Tibial nerve (tissue), 4 donors: Measurements from ENCODE around the gene KRT73. TPM values are rescaled to one million over a fixed set of nuclear protein-coding genes. Genes with fewer than 3 reads are reported as not detected.

Experiments used
- DNase-seq, 2 donors: peaks; one replicate each; pipeline ENCODE4 v3.0.0-alpha.2; 2019; ENCODE audit warnings: low spot score in 2 of 2
- H3K27ac ChIP-seq, 4 donors: fragments of 200-600 bp; sonication (generic) in 3 of 4; one replicate each; pipeline ENCODE4 v1.5.1; 2017 to 2019; ENCODE audit warnings: mild to moderate bottlenecking in 1 of 4
- H3K27me3 ChIP-seq, 2 donors: fragments of 200-600 bp; sonication (generic) in 1 of 2; one replicate each; pipeline versions ENCODE4 v1.5.1 to v1.6.0; 2017 to 2019
- H3K36me3 ChIP-seq, 3 donors: fragments of 200-600 bp; sonication (generic); one replicate each; pipeline ENCODE4 v1.5.1; 2018 to 2019
- H3K4me1 ChIP-seq, 4 donors: fragments of 200-600 bp; sonication (generic) in 3 of 4; one replicate each; pipeline ENCODE4 v1.5.1; 2017 to 2019
- H3K4me3 ChIP-seq, 4 donors: fragments of 200-600 bp; sonication (generic) in 3 of 4; one replicate each; pipeline ENCODE4 v1.5.1; 2017 to 2019; ENCODE audit warnings: mild to moderate bottlenecking in 1 of 4, moderate library complexity in 1 of 4
- H3K9me3 ChIP-seq, 4 donors: fragments of 200-600 bp; sonication (generic) in 3 of 4; one replicate each; pipeline ENCODE4 v1.5.1; 2017 to 2019
- EP300 ChIP-seq, 2 donors: sonication (generic); formaldehyde crosslinking; IDR thresholded peaks; one replicate each; pipeline ENCODE4 v1.6.1; 2017; ENCODE audit warnings: antibody characterized with exemption in 2 of 2, mild to moderate bottlenecking in 1 of 2
- POLR2A ChIP-seq, 2 donors: fragments of 450-650 bp; IDR thresholded peaks; one replicate each; pipeline ENCODE4 v1.6.1; 2017; ENCODE audit warnings: antibody characterized with exemption in 2 of 2, mild to moderate bottlenecking in 2 of 2, moderate library complexity in 2 of 2
- WGBS, 2 donors: methylation state at CpG; one replicate each; pipeline ENCODE4 v1.1.5; 2018; 5-methylcytosine and 5-hydroxymethylcytosine counted together
- total RNA-seq, 4 donors: library from RNA; depleted of rRNA; stranded (reverse); fragments of >200 nt; gene quantifications; one replicate each; pipeline ENCODE4 v1.1.0, GENCODE V29; 2016
- TF ChIP-seq, protein P1 (sequence below), 5 experiments: fragments of 200-600 bp in 3 of 5; fragments of 450-650 bp in 2 of 5; sonication (generic) in 3 of 5; IDR thresholded peaks; one replicate each; pipeline ENCODE4 v1.5.1; 2016 to 2019; ENCODE audit warnings: antibody characterized with exemption in 5 of 5, mild to moderate bottlenecking in 3 of 5, moderate library complexity in 2 of 5

The KRT73 gene
- total RNA-seq, 4 donors from 2014 or later = not detected

DNA sequence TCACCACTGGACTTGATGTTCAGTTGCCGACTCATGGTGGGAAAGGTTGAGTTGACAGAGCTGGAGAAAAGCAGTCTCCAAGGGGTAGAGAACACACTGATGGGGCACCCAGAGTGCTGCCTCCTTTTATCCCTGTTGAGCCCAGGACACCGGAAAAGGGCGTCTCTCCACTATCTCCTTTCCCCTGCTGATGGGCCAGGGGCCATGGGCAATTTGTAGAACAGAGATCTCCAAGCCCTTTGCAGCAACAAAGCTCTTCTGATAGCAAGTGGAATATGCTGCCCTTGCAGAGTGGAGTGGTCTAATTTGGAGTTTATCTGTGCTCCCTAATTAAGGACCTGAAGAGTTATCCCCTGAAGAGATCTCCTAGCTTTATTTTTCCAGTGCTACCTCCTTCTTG is 44.6 kb downstream of the KRT73 start, which contains the start of gene KRT74:
Gene KRT74 (minus strand): TSS at position 101 of the 400 bp plus-strand sequence. CDS start 66 bp downstream, at position 35.
- no peaks in the 10 kb centered on the region for H3K4me1 ChIP-seq
- DNase-seq = no peak
- WGBS, 2 donors = 72 to 94% methylated on average over 3 of the region's 3 CpGs
- no peak for TF ChIP-seq EP300 (IDR thresholded peaks at IDR 0.05)
- no peaks in the 10 kb centered on the region for H3K36me3 ChIP-seq
- no peak within 1 kb of the TSS for H3K4me3 ChIP-seq
- H3K9me3 ChIP-seq = no peaks in the 10 kb centered on the region
- peaks cover 0 to 4% of the 10 kb centered on the region in 2 donors for H3K27me3 ChIP-seq
- no peak within 1 kb of the TSS for H3K27ac ChIP-seq

DNA sequence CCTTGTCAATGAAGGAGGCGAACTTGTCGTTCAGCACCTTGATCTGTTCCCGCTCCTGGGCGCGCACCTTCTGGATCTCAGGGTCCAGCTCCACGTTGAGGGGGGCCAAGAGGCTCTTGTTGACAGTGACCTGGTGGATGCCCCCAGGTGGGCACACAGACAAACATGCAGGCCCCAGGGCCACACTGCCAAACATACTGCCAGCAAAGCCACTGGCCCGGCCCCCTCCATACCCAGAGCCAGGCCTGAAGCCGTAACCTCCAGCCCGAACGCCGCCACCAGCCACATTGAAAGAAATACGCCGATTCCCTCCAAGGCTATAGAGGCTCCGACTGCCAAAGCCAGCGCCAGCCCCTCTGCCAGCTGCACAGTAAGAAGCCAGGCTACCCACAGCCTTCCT is 45.1 kb downstream of the KRT73 start:
- Histone ChIP-seq H3K4me3 (no peak overlapping the region), H3K9me3 (no peaks in the 10 kb centered on the region), H3K4me1 (no peaks in the 10 kb centered on the region), H3K36me3 (no peaks in the 10 kb centered on the region), H3K27ac (no peak overlapping the region), H3K27me3 (peaks cover 0 to 4% of the 10 kb centered on the region in 2 donors)
- DNase-seq = no peak
- TF ChIP-seq EP300 (IDR thresholded peaks at IDR 0.05) = no peak
- TF ChIP-seq POLR2A (IDR thresholded peaks at IDR 0.05) = no peak
- TF ChIP-seq, protein P1, sequence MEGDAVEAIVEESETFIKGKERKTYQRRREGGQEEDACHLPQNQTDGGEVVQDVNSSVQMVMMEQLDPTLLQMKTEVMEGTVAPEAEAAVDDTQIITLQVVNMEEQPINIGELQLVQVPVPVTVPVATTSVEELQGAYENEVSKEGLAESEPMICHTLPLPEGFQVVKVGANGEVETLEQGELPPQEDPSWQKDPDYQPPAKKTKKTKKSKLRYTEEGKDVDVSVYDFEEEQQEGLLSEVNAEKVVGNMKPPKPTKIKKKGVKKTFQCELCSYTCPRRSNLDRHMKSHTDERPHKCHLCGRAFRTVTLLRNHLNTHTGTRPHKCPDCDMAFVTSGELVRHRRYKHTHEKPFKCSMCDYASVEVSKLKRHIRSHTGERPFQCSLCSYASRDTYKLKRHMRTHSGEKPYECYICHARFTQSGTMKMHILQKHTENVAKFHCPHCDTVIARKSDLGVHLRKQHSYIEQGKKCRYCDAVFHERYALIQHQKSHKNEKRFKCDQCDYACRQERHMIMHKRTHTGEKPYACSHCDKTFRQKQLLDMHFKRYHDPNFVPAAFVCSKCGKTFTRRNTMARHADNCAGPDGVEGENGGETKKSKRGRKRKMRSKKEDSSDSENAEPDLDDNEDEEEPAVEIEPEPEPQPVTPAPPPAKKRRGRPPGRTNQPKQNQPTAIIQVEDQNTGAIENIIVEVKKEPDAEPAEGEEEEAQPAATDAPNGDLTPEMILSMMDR (IDR thresholded peaks at IDR 0.05) = no peak
- WGBS, 2 donors = 95 to 96% methylated on average over 11 to 13 of the region's 15 CpGs

DNA sequence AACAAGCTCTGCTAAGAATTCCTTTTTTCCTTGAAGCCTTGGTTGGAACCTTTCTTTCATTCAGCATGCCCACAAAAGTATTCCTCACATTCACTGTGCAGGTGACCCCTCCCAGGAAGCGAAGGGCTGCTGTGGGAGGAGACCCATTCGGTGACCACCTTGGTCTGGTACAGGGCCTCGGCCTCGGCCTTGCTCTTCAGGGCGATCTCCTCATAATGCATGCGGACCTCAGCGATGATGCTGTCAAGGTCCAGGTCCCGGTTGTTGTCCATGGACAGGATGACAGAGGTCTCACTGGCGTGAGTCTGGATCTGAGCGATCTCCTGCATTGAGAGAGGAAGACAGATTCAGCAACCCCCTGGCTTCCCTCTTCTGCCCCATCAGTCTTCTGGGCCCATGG is 47.8 kb downstream of the KRT73 start:
- H3K27ac ChIP-seq = no peak overlapping the region
- no peak overlapping the region for H3K4me3 ChIP-seq
- H3K9me3 ChIP-seq = no peaks in the 10 kb centered on the region
- 91 to 94% methylated on average over 10 of the region's 10 CpGs for WGBS, 2 donors
- H3K27me3 ChIP-seq = peaks cover 0 to 11% of the 10 kb centered on the region in 2 donors
- TF ChIP-seq, protein P1 (IDR thresholded peaks at IDR 0.05) = no peak
- H3K4me1 ChIP-seq = no peaks in the 10 kb centered on the region
- H3K36me3 ChIP-seq = no peaks in the 10 kb centered on the region
- DNase-seq = no peak

DNA sequence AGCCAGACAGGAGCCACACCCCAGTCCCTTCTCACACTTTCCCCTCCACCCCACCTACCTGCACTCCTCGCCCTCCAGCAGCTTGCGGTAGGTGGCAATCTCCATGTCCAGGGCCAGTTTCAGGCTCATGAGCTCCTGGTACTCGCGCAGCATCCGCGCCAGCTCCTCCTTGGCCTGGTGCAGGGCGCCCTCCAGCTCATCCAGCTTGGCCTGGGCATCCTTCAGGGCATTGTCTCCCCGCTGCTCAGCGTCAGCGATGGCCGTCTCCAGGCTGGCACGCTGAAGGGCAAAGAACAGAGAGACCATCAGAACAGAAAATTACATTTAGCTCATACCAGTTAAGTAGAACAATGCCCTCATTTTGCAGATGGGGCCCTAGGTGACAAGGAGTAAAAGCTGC is 50.2 kb downstream of the KRT73 start:
- TF ChIP-seq, protein P1 (IDR thresholded peaks at IDR 0.05) = no peak
- no peak for TF ChIP-seq POLR2A (IDR thresholded peaks at IDR 0.05)
- no peak for TF ChIP-seq EP300 (IDR thresholded peaks at IDR 0.05)
- Histone ChIP-seq H3K36me3 (no peaks in the 10 kb centered on the region), H3K9me3 (no peaks in the 10 kb centered on the region), H3K4me1 (no peaks in the 10 kb centered on the region), H3K27ac (no peak overlapping the region), H3K27me3 (peaks cover 0 to 24% of the 10 kb centered on the region in 2 donors), H3K4me3 (no peak overlapping the region)
- 76 to 84% methylated on average over 12 of the region's 12 CpGs for WGBS, 2 donors
- no peak for DNase-seq

DNA sequence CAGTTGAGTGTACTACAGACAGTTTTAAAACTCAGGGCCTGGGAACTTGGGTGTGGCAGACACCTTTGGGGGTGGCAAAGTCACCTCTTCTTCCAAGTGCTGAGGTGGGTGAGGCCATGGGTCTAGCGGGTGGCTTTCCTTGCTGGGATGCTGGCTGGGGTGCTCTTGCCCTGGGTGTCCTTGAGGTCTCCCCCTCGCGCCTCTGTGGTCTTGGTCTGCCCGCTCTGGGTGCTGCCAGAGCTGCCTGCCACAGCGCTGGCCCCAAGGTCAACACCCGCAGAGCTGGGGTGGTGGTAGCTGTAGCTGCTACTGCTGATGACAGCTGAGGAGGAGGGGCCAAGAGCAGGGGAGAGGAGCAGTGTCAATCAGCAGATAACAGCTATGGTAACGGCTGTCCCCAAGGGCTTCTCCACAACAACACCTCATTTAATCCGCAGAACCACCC is 51.5 kb downstream of the KRT73 start:
- TF ChIP-seq POLR2A (IDR thresholded peaks at IDR 0.05) = no peak
- TF ChIP-seq, protein P1 (IDR thresholded peaks at IDR 0.05) = no peak
- TF ChIP-seq EP300 (IDR thresholded peaks at IDR 0.05) = no peak
- no peak for DNase-seq
- no peaks in the 10 kb centered on the region for H3K4me1 ChIP-seq
- H3K27me3 ChIP-seq = peaks cover 0 to 29% of the 10 kb centered on the region in 2 donors
- H3K9me3 ChIP-seq = no peaks in the 10 kb centered on the region
- H3K4me3 ChIP-seq = no peak overlapping the region
- 54 to 58% methylated on average over 4 to 8 of the region's 8 CpGs for WGBS, 2 donors
- no peak overlapping the region for H3K27ac ChIP-seq
- no peaks in the 10 kb centered on the region for H3K36me3 ChIP-seq

DNA sequence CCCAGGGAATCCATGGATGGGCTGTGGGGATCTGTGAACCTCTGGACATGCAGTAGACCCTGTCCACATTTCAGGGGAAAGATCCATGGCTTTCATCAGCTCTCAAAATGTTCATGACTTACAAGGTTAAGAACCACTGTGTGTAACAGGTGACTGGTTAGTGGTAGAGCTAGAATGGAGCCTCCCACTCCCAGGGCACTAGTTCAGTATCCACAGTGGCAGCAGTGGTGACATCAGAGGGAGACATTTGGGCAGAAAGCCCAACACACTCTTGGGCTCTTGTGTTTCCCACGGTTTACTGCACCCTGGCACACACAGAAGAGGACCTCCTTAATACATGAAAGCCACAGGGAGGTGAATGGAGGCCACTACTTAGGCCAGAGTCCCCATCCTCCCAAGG is 53.8 kb downstream of the KRT73 start:
- TF ChIP-seq POLR2A (IDR thresholded peaks at IDR 0.05) (no peak), EP300 (IDR thresholded peaks at IDR 0.05) (no peak)
- TF ChIP-seq, protein P1 (IDR thresholded peaks at IDR 0.05) = no peak
- DNase-seq = no peak
- H3K36me3 ChIP-seq = no peaks in the 10 kb centered on the region
- no peaks in the 10 kb centered on the region for H3K4me1 ChIP-seq
- no peak overlapping the region for H3K27ac ChIP-seq
- no peaks in the 10 kb centered on the region for H3K9me3 ChIP-seq
- H3K27me3 ChIP-seq = peaks cover 0 to 25% of the 10 kb centered on the region in 2 donors
- WGBS, 2 donors = 38 to 75% methylated on average over 1 of the region's 1 CpG
- H3K4me3 ChIP-seq = no peak overlapping the region
